NCI-H1694 treated with DMSO at 0.1 percent for 48 hours (cell line): ENCODE measurements around the gene IFT22.
"Not testable (repeated sequence)": the region's sequence is repeated elsewhere in the genome, so short reads cannot be mapped to it uniquely, and the experiment has no call there.

ENCODE experiments used
- DNase-seq: peaks from one replicate; lab custom pipeline; 2025; lab: John Stamatoyannopoulos, UW

IFT22 gene

DNA sequence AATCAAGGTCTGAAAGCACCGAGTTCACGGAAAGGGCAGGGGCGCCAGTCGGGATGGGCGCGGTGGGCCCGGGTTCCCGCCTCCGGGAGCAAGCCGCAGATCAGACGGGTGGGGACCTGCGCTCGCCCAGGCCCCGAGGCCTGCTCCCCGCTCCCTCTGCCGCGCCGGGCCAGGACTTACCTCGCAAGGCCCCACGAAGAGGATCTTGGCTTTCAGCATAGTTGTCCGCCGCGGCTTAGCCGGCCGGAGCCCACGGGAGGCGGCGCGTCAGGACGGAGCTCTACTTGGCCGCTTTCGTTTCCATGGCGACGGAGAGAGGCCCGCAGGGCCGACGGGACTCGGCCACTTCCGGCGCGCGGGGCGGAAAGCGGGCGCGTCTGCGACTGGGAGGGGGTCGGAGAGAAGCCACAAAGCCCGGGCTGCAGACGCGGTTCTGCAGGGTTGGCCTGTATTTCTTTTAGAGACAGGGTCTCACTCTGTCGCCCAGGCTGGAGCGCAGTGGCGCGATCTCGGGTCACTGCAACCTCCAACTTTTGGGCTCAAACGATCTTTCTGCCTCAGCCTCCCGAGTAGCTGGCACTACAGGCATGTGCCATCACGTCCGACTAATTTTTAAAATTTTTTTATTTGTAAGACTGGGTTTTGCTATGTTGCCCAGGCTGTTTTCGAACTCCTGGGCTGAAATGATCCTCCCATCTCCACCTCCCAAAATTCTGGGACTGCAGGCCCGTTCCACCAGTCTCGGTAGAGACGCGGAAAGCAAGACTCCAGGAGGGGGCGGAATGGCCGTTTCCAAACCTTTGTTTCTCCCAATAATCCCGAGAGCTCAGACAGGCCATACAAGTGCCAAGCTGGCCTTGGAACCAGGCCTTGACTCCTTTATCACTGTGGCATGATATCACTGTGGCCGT, at the start of gene IFT22:
IFT22 (minus strand) TSS at position 322 of the 911 bp plus-strand sequence; CDS start at position 219, 103 bp downstream.
- peak; percentile 66 for DNase-seq

DNA sequence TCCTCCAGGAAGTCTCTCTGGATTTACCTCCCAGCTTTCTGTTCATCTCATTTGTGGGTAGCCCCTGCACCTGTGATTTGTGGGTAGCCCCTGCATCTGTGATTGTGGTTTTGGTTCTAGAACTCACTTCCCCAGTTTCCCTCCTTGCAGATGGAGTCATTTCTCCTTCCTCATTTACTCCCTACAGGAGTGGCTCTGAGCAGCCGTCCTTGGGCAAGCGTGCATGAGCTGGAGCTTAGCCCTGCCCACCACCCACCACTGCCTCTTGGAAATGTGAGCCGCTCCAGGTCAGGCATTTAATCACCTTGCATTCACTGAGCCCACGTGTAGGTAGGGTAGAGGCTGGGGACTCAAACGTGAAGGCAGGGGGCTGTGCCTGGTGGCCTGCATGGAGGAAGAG, 49.2 kb upstream of the IFT22 start:
- no peak for DNase-seq

DNA sequence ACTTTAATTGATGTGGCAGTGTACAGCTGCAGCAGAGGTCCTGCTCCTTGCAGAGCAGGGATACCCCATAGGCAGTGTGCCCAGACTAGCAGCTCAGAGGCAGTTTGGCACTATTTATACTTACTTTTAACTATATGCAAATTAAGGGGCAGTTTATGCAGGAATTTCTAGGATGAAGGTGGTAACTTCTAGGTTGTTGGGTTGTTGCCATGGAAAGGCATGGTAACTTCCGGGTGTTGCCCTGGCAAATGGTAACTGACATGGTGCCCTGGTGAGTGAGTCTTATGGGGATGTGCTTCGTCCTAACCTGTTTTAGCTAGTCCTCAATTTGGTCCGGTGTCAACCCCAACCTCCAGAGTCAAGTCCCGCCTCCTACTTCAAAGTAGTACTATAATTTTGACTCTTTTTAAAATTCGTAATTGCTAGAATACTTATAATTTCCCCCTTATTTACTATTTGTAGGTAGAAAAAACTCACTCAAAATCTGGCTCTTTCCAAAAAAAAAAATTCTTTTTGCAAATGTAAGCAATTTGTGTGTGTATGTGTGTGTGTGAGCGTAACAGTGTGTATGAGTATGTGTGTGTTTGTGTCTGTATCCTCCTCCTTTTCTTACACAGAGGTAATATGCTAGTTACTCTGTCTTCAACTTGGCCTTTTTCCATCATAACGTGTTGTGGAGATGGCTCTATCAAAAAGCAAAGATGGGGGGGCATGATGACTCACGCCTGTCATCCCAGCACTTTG, 47.0 kb upstream of the IFT22 start:
- DNase-seq, result no peak

DNA sequence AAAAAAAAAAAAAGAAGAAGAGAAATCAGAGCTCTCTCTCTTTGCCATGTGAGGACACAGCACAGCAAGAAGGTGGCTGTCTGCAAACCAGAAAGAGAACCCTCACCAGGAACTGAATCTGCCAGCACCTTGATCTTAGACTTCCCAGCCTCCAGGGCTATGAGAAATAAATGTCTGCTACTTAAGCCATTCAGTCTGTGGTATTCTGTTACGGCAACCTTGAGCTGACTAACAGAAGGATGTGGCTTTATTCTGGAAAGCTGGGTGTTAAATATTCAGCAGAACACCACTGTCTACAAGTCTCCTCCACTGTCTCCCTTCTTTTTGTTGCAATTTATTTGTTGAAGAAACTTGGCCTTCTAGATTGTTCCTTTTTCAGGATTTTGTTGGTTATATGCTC, 46.1 kb upstream of the IFT22 start:
- DNase-seq, result no peak

DNA sequence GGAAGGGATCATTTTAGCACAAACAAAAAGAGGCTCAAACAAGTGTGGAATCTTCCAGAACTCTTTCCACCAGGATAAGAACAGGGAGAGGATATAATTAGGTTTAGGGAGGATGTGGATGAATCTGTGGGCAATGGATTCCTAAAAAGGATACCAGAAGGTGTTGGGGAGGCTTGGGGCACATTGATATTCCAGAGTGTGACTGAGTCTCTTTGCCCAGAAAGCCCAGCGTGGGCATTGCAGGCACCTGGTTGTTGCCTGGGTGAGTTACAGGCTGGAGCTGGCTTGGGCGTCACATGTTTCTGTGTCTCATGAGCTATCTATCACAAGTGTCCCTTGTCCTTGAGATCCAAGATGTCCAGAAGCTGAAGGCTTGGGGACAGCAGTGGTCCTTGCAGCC, 44.3 kb upstream of the IFT22 start:
- DNase-seq, result no peak

DNA sequence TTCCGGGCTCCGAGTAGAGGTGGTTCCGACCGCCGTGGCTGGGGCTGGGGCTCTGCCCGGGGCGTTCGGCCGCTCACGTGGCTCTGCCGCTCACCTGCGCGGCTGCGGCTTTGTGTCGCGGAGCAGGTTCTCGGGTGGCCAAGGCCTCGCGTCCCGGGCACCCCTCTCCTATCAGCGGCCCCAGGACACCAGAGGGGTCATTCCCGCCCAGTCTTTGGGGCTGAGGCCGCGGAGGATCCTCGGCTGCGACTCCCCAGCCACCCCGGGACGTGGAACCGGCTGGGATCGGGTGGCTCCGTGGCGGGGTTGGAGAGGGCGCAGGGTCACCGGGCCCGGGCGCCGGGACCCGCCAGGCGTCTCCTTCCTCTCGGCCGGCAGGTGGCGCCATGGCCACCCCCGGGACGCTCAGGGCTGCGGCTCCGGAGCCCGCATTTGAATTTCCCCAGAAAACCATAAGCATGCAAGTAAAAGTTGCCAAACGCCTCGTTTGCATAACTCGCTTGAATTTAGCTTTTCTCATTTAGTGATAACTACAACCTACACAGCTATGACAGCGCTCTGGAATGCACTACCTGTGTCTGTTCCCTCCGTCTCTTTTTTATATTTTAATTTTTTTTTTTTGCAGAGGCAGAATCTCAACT, 42.2 kb upstream of the IFT22 start:
- DNase-seq, result peak; percentile 6

DNA sequence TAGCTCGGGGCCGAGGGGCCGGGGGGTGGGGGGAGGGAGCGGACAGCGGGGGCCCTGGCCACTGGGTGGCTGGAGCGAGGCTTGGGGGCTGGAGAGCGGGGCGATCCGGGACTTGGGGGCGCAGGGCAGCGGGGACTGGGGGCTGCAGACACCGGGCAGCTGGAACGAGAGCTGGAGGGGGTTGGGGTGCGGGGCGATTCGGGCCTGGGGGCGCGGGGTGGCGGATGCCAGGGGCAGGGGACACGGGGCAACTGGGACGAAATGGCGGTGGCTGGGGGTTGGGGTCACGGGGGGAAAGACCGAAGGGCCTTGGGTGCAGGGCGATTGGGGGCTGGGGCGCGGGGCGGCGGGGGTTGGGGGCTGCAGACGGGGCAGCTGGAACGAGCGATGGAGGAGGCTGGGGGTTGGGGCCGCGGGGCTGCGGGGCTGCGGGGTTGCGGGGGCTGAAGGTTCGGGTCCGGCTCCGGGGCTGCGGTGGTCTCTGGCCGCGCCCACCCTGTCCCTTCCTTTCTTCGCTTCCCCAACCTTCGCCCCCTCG, 41.7 kb upstream of the IFT22 start:
- DNase-seq, result no peak

DNA sequence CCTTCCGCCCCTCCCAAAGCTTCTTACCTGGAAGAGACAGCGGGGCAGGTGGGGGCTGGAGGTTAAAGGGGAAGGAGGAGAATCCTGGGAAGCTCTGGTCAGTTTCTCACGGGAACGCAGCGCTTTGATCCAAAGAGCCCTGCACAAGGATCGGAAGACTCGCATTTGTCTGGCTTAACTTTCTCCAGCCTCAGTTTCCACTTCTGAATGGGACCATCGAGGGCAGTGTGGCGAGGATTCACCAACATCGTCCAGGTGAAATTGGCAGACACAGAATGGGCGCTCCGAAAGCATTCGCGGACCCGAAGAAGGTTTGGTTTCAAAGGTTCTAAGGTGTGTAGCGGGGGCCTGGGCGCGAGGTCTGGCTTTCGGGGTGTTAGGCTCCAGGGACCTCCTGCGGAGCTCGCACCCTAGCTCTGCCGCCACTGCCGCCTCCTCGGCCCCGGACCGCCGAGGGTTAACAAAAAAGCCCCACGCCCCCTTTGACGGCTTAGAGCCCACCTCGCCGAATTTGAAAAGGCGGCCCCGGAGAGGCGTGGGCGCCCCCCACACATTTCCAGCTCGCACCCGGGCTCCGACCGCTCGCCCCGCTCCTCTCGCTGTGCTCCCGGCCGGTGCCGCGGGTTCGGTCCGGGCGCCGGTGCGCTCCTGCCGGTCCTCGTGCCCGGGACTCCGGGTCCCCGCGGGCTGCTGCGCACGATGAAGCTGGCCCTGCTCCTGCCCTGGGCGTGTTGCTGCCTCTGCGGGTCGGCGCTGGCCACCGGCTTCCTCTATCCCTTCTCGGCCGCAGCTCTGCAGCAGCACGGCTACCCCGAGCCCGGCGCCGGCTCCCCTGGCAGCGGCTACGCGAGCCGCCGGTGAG, 41.0 kb upstream of the IFT22 start, which contains the start of gene COL26A1:
COL26A1 (plus strand) TSS at position 542 of the 862 bp plus-strand sequence; CDS start at position 700, 158 bp downstream.
- DNase-seq, result no peak

DNA sequence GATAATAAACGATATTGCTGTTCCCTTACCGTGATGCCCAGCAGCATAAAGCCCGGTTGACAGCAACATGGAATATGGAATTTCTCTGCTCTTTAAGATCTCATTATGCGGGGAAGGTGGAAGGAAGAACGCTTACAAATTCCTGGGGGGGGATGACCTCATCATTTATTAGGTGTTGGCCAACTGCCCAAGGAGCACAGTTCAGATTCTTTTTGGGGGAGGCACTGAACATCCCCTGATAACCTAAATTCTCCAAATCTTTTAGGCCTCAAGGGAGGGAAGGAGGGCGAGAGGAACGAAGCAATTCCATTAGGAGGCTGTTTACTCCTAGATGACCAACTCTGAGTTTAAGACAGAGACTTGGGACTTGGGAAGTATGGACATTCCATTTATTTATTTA, 35.8 kb upstream of the IFT22 start:
- DNase-seq, result no peak

DNA sequence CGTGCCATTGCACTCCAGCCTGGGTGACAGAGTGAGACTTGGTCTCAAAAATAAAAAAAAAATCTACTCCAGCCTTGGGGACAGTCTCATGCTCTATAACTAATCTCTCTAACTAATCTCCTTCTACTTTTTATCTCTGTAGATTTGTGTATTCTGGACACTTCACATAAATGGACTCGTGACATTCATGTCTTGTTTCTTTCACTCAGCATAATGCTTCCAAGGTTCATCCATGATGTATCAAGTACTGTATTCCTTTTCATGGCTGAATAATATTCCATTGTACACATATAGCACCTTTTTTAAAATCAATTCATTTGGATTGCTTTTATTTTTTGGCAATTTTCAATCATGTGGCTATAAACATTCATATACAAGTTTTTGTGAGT, 31.3 kb upstream of the IFT22 start:
- no peak for DNase-seq

DNA sequence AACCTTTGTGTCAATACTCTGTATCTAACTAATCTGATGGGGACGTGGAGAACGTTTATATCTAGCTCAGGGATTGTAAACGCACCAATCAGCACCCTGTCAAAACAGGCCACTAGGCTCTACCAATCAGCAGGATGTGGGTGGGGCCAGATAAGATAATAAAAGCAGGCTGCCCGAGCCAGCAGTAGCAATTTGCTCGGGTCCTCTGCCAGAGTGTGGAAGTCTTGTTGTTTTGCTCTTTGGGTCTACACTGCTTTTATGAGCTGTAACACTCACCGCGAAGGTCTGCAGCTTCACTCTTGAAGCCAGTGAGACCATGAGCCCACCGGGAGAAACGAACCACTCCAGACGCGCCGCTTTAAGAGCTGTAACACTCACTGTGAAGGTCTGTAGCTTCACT, 27.7 kb upstream of the IFT22 start:
- not testable (repeated sequence) for DNase-seq

DNA sequence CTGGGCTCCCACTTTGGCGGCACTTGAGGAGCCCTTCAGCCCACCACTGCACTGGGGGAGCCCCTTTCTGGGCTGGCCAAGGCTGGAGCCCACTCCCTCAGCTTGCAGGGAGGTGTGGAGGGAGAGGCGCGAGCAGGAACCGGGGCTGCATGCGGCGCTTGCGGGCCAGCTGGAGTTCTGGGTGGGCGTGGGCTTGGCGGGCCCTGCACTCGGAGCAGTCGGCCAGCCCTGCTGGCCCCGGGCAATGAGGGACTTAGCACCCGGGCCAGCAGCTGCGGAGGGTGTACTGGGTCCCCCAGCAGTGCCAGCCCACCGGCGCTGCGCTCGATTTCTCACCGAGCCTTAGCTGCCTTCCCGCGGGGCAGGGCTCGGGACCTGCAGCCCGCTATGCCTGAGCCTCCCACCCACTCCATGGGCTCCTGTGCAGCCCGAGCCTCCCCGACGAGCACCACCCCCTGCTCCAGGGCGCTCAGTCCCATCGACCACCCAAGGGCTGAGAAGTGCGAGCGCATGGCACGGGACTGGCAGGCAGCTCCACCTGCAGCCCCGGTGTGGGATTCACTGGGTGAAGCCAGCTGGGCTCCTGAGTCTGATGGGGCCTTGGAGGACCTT, 26.9 kb upstream of the IFT22 start:
- DNase-seq, result not testable (repeated sequence)

DNA sequence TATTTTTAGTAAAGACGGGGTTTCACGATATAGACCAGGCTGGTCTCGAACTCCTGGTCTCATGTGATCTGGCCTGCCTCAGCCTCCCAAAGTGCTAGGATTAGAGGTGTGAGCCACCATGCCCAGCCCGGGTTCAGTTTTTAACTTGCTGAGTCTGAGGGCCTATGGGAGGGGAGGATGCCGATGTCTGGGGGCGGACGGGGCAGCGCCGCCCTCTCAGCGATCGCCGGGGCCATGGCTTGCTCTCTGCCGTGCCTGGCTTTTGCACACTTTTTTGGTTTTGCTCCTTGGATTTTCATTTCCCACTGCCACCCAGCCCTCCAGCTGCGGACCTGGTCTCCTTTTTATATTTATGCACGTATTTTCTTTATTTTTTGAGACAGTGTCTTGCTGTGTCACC, 25.9 kb upstream of the IFT22 start:
- DNase-seq, result no peak

DNA sequence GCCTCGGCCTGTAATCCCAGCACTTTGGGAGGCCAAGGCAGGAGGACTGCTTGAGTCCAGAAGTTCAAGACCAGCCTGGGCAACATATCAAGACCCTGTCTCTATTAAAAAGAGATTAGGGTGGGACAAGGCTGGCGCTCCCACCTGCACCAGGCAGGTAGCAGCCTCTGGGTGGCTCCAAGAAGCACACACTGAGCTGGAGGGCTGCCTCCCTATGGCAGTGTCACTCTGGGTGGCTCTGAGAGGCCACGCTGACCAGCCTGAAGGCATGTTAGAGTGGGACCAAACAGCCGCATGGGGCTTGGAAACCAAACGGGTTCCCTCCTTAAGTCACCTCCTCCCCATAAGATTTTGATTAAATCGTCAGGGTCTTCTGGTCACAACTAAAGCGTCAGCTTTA, 21.3 kb upstream of the IFT22 start:
- no peak for DNase-seq

DNA sequence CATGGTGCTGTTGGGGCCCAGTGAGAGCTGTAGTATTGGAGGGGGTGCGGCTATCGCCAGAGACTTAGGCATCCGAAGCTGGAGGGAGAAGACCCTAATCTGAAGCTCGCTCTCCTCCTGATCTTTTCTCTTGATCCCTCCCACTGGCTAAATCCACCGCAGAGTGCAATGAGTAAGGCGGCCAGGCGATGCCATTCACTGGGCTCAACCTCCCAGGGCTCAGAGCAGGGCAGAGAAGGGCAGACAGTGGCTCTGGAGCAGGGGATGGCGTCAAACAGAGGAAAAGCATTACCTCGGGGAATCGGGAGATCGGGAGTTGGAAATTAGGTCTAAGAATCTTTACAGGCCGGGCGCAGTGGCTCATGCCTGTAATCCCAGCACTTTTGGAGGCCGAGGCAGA, 18.8 kb upstream of the IFT22 start:
- DNase-seq, result no peak

DNA sequence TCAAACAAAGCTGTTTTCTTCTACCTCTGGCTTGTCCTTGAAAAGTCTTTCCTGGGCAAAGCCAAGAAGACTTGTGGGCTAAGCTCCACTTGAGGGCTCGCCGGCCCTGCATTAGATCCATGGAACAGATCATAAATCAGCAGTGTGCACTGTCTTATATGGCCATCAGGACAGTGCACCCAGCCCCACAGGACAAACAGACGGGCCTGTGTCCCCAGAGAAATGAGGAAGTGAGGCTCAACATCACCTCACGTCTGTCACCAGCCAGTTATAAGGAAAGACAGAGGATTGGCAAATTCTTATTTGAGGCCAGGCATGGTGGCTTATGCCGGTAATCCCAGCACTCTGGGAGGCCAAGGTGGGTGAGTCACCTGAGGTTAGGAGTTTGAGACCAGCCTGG, 12.3 kb upstream of the IFT22 start:
- DNase-seq, result no peak

DNA sequence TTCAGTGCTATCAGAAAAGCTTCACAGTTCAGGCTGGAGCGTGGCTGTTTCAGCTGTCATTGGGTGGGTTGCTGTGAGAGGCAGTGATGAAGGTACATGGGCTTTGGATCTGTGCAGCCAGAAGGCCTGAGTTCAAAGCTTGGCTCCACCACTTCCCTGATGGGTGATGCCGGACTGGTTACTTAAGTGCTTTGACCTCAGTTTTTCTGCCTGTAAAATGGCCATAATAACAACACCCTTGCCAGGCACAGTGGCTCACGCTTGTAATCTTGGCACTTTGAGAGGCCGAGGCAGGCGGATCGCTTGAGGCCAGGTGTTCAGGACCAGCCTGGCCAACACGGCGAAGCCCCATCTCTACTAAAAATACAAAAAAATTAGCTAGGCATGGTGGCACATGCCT, 10.4 kb upstream of the IFT22 start:
- DNase-seq, result no peak

DNA sequence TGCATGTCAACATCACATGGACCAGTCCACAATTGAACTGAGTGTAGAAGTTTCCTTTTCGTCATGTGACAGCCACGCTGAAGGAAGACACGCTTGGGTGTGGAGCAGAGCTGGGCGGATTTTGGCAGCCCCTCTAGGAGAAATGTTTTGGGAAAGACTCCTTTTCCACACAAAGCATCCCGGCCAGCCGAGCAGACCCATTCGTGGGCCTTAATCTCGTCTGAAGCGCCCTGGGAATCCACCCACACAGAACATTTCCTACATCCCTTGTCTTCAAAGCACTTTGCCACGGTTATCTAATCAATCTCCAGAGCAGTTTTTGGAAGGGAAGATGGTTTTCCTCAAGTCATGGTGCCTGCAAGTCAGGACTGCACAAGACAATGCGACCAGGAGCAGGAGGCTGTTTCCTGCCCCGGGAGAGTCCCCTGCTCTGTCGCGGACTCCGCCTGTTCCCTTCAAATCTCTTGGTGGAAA, 8.4 kb upstream of the IFT22 start:
- no peak for DNase-seq

DNA sequence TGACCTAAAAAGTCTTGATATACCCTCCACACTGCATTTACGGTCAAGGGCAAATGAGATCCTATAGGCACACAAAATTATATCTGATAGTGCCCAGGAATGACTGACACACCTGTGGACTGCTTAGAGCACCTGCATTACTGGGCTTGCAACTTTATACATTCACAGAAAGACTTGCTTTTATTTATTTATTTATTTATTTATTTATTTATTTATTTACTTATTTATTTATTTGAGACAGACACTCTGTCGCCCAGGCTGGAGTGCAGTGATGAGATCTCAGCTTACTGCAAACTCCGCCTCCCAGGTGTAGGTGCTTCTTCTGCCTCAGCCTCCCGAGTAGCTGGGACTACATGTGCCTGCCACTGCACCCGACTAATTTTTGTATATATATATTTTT, 6.5 kb upstream of the IFT22 start:
- no peak for DNase-seq

DNA sequence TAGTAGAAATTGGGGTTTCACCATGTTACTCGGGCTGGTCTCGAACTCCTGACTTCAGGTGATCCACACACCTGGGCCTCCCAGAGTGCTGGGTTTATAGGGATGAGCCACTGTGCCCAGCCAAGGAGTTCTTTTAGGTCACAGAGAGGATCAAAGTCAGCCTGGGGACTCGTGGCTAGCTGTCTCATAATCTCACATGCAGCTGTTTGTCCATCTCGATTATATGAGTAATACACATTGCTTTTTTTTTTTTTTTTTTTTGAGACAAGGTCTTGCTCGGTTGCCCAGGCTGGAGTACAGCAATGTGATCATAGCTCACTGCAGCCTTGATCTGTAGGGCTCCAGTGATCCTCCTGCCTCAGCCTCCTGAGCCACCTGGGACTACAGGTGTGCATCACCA, 2.2 kb downstream of the IFT22 start:
- no peak for DNase-seq

DNA sequence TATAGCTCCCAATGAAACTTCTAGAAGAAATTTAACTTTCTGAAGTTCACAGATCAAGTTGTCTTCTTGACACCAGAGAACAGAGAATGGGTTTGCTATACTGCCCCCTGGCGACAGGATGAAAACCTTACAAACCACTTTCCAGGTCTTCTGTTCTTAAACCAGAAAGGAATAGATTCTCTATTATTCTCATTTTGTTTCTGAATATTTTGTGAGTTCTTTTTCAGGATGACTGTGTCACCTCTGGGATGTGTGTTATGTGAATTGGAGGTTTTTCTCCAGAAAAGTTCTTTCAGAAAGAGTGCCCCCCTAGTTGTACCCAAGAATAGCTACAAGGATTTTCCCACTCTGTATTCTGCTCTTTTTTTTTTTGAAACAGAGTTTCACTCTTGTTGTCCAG, 6.3 kb downstream of the IFT22 start:
- peak; percentile 4 for DNase-seq
